Measurements from ENCODE around the gene NAALADL2.

- no peak for TF ChIP-seq CTCF (IDR thresholded peaks at IDR 0.05)
- TF ChIP-seq POLR2A (IDR thresholded peaks at IDR 0.05) = no peak
These were observed 760.2 kb downstream of the NAALADL2 start for GRCh38 chr3:175619369-175619768.

Data from body of pancreas (tissue), 4 donors.